ENCODE results near the gene CDRT4. TPM values are rescaled to one million over a fixed set of nuclear protein-coding genes. Genes with fewer than 3 reads are reported as not detected.

The CDRT4 gene
- total RNA-seq, 2 experiments from 2014 or later: 3.6 to 3.7 TPM

GRCh38 chr17:15438491-15439105 is 28.8 kb downstream of the CDRT4 start:
- H3K9me3 Mint-ChIP-seq: peaks cover 6% of the 10 kb centered on the region
- ATAC-seq: no peak
- no peak for DNase-seq
- H3K27ac Mint-ChIP-seq: no peak overlapping the region
- H3K27me3 Mint-ChIP-seq: no peaks in the 10 kb centered on the region
- ChIA-PET CTCF (interaction anchor here (2.7 kb wide), 1 partner anchor 65 kb away, joined by 18 read pairs; no protein-coding TSS in a partner anchor), POLR2A (no interaction called here)
- no peak overlapping the region for H3K4me3 Mint-ChIP-seq
- peaks cover 40% of the 10 kb centered on the region for H3K36me3 Mint-ChIP-seq (ENCODE audit: low read depth)
- TF ChIP-seq, protein P1, sequence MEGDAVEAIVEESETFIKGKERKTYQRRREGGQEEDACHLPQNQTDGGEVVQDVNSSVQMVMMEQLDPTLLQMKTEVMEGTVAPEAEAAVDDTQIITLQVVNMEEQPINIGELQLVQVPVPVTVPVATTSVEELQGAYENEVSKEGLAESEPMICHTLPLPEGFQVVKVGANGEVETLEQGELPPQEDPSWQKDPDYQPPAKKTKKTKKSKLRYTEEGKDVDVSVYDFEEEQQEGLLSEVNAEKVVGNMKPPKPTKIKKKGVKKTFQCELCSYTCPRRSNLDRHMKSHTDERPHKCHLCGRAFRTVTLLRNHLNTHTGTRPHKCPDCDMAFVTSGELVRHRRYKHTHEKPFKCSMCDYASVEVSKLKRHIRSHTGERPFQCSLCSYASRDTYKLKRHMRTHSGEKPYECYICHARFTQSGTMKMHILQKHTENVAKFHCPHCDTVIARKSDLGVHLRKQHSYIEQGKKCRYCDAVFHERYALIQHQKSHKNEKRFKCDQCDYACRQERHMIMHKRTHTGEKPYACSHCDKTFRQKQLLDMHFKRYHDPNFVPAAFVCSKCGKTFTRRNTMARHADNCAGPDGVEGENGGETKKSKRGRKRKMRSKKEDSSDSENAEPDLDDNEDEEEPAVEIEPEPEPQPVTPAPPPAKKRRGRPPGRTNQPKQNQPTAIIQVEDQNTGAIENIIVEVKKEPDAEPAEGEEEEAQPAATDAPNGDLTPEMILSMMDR (IDR thresholded peaks at IDR 0.05): no peak
- H3K4me1 Mint-ChIP-seq (ENCODE audit: low read depth): peaks cover 13% of the 10 kb centered on the region
- intact Hi-C loops (cut with micrococcal nuclease): no loop called here

DNA sequence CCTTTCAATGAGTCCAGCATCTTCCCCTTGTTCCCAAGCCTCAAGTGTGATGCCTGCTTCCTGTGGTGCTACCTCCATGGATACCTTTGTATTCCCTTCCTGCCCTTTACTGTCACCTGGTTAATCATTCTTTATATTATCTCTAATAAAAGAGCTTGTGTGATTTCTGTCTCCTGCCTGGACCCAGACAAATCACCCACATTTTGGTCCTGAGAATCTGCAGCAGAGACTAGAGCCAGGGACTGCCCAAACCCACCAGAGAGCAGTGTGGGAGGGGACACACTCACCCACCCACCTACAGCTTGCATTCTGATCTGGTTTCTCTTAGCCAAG is 30.2 kb downstream of the CDRT4 start:
- ATAC-seq: no peak
- no peak for DNase-seq
- CTCF ChIA-PET: interaction anchor here (1.5 to 2.7 kb wide), 2 partner anchors 58 to 66 kb away, joined by 3 to 18 read pairs; no protein-coding TSS in a partner anchor
- H3K4me3 Mint-ChIP-seq: no peak overlapping the region
- H3K4me1 Mint-ChIP-seq (ENCODE audit: low read depth): peaks cover 13% of the 10 kb centered on the region
- H3K27ac Mint-ChIP-seq: peak overlapping the region; percentile 79
- H3K27me3 Mint-ChIP-seq: no peaks in the 10 kb centered on the region
- H3K9me3 Mint-ChIP-seq: peaks cover 6% of the 10 kb centered on the region
- TF ChIP-seq, protein P1 (IDR thresholded peaks at IDR 0.05): no peak
- POLR2A ChIA-PET: no interaction called here
- intact Hi-C loops (cut with micrococcal nuclease): no loop called here
- peaks cover 40% of the 10 kb centered on the region for H3K36me3 Mint-ChIP-seq (ENCODE audit: low read depth)

DNA sequence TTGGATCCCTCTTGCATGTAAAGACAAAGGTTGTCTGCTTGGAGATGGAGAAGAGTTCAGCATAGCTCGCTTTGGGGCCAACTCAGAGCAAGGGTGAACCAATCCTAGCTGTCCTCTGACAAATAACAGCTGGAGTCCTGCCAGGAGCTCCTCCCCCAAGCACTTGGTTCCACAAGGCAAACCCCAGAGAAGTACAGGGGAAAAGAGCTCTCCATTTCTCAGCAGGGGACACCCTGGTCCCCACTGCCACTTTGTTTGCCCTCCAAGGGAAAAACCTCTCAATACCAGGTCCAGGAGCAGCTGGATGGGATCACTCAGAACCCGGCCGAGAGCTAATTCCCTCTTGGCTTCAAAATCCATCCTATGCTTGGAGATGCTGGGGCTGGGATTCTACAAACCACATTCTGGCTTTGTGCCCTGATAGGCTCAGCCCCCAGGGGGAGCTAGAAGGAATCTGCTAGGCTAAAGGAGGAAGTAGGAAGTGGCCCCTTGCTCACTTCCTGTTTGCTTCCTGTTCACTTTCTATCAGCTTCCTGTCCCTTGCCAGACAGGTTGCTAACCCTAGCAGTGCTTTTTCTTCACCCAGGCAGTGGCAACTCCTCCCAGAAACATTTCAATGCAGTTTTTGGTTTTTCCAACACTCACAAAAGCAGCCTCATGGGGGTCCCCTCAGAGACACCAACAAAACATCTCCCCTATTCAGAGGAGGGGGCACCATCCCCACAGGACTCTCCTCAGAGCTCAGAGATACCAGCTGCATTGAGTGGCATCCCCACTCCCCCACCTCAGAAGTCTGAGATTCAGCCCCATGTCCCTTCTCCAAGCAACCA is 30.7 kb downstream of the CDRT4 start:
- CTCF ChIA-PET: interaction anchor here (0.7 to 2.7 kb wide), 5 partner anchors 9 to 179 kb away, joined by 3 to 18 read pairs (median 3); no protein-coding TSS in a partner anchor
- Mint-ChIP-seq H3K9me3 (peaks cover 6% of the 10 kb centered on the region), H3K27ac (peak overlapping the region; percentile 79), H3K4me3 (no peak overlapping the region), H3K36me3 (ENCODE audit: low read depth) (peaks cover 40% of the 10 kb centered on the region), H3K27me3 (no peaks in the 10 kb centered on the region), H3K4me1 (ENCODE audit: low read depth) (peaks cover 13% of the 10 kb centered on the region)
- POLR2A ChIA-PET: no interaction called here
- DNase-seq: peak; percentile 61
- TF ChIP-seq, protein P1 (IDR thresholded peaks at IDR 0.05): peak; percentile 32
- intact Hi-C loops (cut with micrococcal nuclease): no loop called here
- peak; percentile 51 for ATAC-seq

- ATAC-seq (no peak), DNase-seq (no peak)
- ChIA-PET POLR2A (interaction anchor here (0.6 kb wide), 1 partner anchor 10 kb away, joined by 3 read pairs; no protein-coding TSS in a partner anchor), CTCF (interaction anchor here (0.6 kb wide), 1 partner anchor 68 kb away, joined by 3 read pairs; no protein-coding TSS in a partner anchor)
- Mint-ChIP-seq H3K27ac (no peak overlapping the region), H3K36me3 (ENCODE audit: low read depth) (peaks cover 37% of the 10 kb centered on the region), H3K27me3 (no peaks in the 10 kb centered on the region), H3K4me3 (no peak overlapping the region), H3K4me1 (ENCODE audit: low read depth) (peaks cover 13% of the 10 kb centered on the region), H3K9me3 (peaks cover 6% of the 10 kb centered on the region)
- intact Hi-C loops (cut with micrococcal nuclease): no loop called here
- TF ChIP-seq, protein P1 (IDR thresholded peaks at IDR 0.05): no peak
Observed at GRCh38 chr17:15434956-15435355, 32.5 kb downstream of the CDRT4 start.
